Chondrocyte (in vitro differentiated cells): Measurements from ENCODE around the gene CREG2. TPM values are rescaled to one million over a fixed set of nuclear protein-coding genes. Genes with fewer than 3 reads are reported as not detected.

Source experiments
- DNase-seq: peaks from one replicate; pipeline ENCODE4 v3.0.0; 2021; ENCODE audit warnings: mixed read lengths, low spot score
- H3K27ac Mint-ChIP-seq: one replicate; pipeline ENCODE4 v1.8.0; 2021; ENCODE audit warnings: mild to moderate bottlenecking, moderate library complexity, mixed read lengths; ENCODE audit not compliant: unreplicated experiment
- H3K27me3 Mint-ChIP-seq: 2 replicates; pipeline ENCODE4 v1.8.0; 2021; ENCODE audit warnings: low read depth, mixed read lengths
- H3K36me3 Mint-ChIP-seq: 2 replicates; pipeline ENCODE4 v1.8.0; 2021; ENCODE audit warnings: low read depth, mixed read lengths
- H3K4me1 Mint-ChIP-seq: 2 replicates; pipeline ENCODE4 v1.8.0; 2021; ENCODE audit warnings: low read depth, mild to moderate bottlenecking, mixed read lengths
- H3K4me3 Mint-ChIP-seq: one replicate; pipeline ENCODE4 v1.8.0; 2021; ENCODE audit warnings: mild to moderate bottlenecking, moderate library complexity, mixed read lengths; ENCODE audit not compliant: unreplicated experiment
- H3K9me3 Mint-ChIP-seq: 2 replicates; pipeline ENCODE4 v1.8.0; 2021; ENCODE audit warnings: low read depth, mixed read lengths
- long read RNA-seq: library from polyadenylated mRNA; stranded (forward); transcript quantifications from one replicate; pipeline ENCODE4 v2.0.0, GENCODE V29; 2021
- total RNA-seq: library from RNA; stranded (reverse); gene quantifications from 3 replicates; pipeline ENCODE4 v1.2.1, GENCODE V29; 2021
- TF ChIP-seq, protein P1 (sequence below): fragments of 200-600 bp; sonication (generic); IDR thresholded peaks from 2 replicates; pipeline ENCODE4 v1.5.0; 2021; ENCODE audit warnings: antibody characterized with exemption, mild to moderate bottlenecking, moderate library complexity

CREG2 gene
- not detected in 3 replicates for total RNA-seq
- long read RNA-seq, result 0 reads

DNA sequence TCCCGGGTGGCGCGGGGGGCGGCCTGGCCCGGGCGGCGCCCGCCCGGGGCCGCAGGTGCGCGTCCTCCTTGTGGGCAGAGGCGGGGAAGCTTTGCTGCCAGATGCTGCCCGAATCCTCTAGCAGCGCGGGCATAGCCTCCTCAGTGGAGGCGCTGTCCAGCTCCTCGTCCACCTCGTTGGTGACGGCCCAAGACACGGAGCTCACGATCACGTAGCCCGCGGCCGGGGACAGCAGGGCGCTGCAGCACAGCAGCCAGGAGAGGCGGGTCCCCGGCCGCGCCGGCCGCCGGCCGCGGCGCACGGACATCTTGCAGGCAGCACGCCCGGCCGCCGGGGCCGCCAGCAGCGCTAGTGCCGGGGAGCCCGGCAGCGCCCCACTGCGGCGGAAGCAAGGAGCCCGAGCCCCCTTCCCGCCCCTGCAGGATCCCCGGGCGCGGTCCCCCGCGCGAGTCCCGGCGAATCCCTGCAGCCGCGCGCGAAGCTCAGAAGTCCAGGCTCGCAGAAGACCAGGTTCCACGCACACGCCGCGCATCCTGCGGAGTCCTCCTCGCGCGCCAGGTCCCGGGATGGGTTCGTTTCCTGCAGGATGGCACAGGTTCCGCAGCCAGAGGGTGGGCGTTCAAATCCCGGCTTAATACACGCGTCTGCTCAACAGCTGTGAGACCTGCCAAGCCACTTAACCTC, at the start of gene CREG2:
Gene CREG2, minus strand, starts transcription at position 353 of the 684 bp plus-strand sequence. Its CDS starts 46 bp downstream, at position 307.
- peak within 1 kb of the TSS; percentile 57 for H3K4me3 Mint-ChIP-seq
- TF ChIP-seq, protein P1, sequence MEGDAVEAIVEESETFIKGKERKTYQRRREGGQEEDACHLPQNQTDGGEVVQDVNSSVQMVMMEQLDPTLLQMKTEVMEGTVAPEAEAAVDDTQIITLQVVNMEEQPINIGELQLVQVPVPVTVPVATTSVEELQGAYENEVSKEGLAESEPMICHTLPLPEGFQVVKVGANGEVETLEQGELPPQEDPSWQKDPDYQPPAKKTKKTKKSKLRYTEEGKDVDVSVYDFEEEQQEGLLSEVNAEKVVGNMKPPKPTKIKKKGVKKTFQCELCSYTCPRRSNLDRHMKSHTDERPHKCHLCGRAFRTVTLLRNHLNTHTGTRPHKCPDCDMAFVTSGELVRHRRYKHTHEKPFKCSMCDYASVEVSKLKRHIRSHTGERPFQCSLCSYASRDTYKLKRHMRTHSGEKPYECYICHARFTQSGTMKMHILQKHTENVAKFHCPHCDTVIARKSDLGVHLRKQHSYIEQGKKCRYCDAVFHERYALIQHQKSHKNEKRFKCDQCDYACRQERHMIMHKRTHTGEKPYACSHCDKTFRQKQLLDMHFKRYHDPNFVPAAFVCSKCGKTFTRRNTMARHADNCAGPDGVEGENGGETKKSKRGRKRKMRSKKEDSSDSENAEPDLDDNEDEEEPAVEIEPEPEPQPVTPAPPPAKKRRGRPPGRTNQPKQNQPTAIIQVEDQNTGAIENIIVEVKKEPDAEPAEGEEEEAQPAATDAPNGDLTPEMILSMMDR, result peak; percentile 80
- no peaks in the 10 kb centered on the region for H3K36me3 Mint-ChIP-seq
- H3K27me3 Mint-ChIP-seq, result peaks cover 54% of the 10 kb centered on the region
- DNase-seq, result no peak
- no peak within 1 kb of the TSS for H3K27ac Mint-ChIP-seq
- H3K9me3 Mint-ChIP-seq, result no peaks in the 10 kb centered on the region
- H3K4me1 Mint-ChIP-seq, result peaks cover 11% of the 10 kb centered on the region

GRCh38 chr2:101435001-101435862, 47.9 kb upstream of the CREG2 start:
- DNase-seq, result no peak
- H3K4me3 Mint-ChIP-seq, result peak overlapping the region; percentile 49
- peaks cover 11% of the 10 kb centered on the region for H3K4me1 Mint-ChIP-seq
- no peaks in the 10 kb centered on the region for H3K9me3 Mint-ChIP-seq
- H3K27ac Mint-ChIP-seq, result no peak overlapping the region
- TF ChIP-seq, protein P1, result no peak
- H3K36me3 Mint-ChIP-seq, result no peaks in the 10 kb centered on the region
- no peaks in the 10 kb centered on the region for H3K27me3 Mint-ChIP-seq

GRCh38 chr2:101433465-101433864, 46.2 kb upstream of the CREG2 start:
- no peaks in the 10 kb centered on the region for H3K9me3 Mint-ChIP-seq
- no peak for DNase-seq
- H3K27ac Mint-ChIP-seq, result no peak overlapping the region
- TF ChIP-seq, protein P1, result no peak
- peaks cover 8% of the 10 kb centered on the region for H3K4me1 Mint-ChIP-seq
- H3K4me3 Mint-ChIP-seq, result no peak overlapping the region
- no peaks in the 10 kb centered on the region for H3K36me3 Mint-ChIP-seq
- no peaks in the 10 kb centered on the region for H3K27me3 Mint-ChIP-seq

DNA sequence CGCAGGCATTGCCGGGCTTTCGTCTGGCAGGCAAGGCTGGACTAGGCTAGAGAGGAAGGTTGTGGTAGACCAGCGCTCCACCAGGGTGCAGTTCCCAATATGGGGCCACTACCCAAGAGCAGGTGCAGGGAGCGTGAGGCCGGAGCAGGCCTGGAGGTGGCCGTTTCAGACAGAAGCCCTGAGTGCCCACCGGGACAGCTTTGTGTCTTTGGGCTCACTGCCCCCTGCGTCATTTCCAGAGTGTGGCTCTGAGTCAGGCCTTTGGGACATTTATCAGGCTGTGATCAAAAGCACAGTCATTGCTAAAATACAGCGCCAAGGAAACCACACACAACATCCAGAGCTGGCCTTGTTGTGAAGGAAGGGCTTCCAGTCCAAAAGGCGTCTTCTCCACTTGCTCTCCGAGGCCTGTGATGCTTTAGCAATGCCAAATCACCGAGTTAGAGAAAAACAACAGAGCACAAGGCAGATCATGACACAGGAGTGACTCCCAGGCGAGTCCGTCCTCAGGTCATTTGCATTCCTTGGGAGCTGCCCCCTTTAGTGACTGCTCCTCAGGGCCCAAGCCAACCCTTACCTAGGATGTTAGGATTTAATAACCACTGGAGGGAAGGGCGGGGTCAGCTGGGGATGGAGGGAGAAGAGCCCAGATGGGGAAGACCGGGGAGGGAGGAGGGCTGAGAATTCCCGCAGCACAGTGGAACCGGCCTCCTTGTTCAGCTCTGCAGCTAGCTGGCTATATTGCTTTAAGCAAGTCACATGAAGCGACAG, 45.3 kb upstream of the CREG2 start:
- no peak overlapping the region for H3K27ac Mint-ChIP-seq
- no peaks in the 10 kb centered on the region for H3K9me3 Mint-ChIP-seq
- no peaks in the 10 kb centered on the region for H3K27me3 Mint-ChIP-seq
- H3K4me3 Mint-ChIP-seq, result no peak overlapping the region
- no peaks in the 10 kb centered on the region for H3K36me3 Mint-ChIP-seq
- DNase-seq, result no peak
- H3K4me1 Mint-ChIP-seq, result peaks cover 8% of the 10 kb centered on the region
- TF ChIP-seq, protein P1, result no peak

DNA sequence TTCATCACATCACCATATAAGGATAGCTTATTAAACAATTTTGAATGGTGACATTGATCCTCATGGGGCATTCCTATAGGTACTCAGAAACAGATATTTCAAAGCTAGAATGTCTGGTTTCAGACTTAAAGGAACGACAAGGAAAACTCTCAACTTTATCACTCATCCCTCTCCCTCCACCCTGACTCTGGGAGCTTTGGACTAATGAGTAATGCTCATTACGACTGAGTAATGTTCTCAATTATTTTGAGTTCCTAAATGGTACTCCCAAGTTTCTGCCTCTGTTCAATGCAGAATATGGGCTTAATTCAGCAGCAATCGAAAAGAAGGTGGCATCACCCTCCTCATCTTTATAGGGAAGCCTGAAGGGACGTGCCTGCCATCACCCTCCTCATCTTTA, 44.2 kb upstream of the CREG2 start:
- H3K27ac Mint-ChIP-seq, result no peak overlapping the region
- no peak overlapping the region for H3K4me3 Mint-ChIP-seq
- TF ChIP-seq, protein P1, result no peak
- DNase-seq, result no peak
- peaks cover 8% of the 10 kb centered on the region for H3K4me1 Mint-ChIP-seq
- H3K9me3 Mint-ChIP-seq, result no peaks in the 10 kb centered on the region
- no peaks in the 10 kb centered on the region for H3K36me3 Mint-ChIP-seq
- H3K27me3 Mint-ChIP-seq, result no peaks in the 10 kb centered on the region
